Fibroblast of pulmonary artery (primary cell): ENCODE data around the gene DCLRE1C.

Experiments used
- DNase-seq: peaks from one replicate; pipeline ENCODE4 v3.0.0-alpha.2; 2010; ENCODE audit warnings: low read depth
- H3K4me3 ChIP-seq: replicated peaks from 2 replicates; pipeline ENCODE4 v1.5.1; 2011; ENCODE audit warnings: low read depth, mild to moderate bottlenecking, control low read depth, low read length, moderate library complexity
- CTCF ChIP-seq: IDR thresholded peaks from 2 replicates; pipeline ENCODE4 v1.5.1; 2011; ENCODE audit warnings: mild to moderate bottlenecking, control low read depth, low read length, inconsistent platforms; ENCODE audit errors: missing control alignments

Gene DCLRE1C

GRCh38 chr10:14971867-14972448, 18.1 kb upstream of the DCLRE1C start:
- peak; percentile 23 for DNase-seq
- no peak overlapping the region for H3K4me3 ChIP-seq
- TF ChIP-seq CTCF: peak; percentile 60

- H3K4me3 ChIP-seq: no peak overlapping the region
- no peak for TF ChIP-seq CTCF
- DNase-seq: no peak
Measured at GRCh38 chr10:14967897-14968296, 14.0 kb upstream of the DCLRE1C start.

GRCh38 chr10:14959221-14960057, 5.5 kb upstream of the DCLRE1C start, which contains the start of gene MEIG1:
Gene MEIG1, plus strand, starts transcription at chr10:14959388. Its CDS starts 7,081 bp downstream, at chr10:14966469.
- no peak for TF ChIP-seq CTCF
- H3K4me3 ChIP-seq: peak within 1 kb of the TSS; percentile 71

GRCh38 chr10:14958872-14959220, 5.0 kb upstream of the DCLRE1C start:
- H3K4me3 ChIP-seq: peak overlapping the region; percentile 71
- no peak for DNase-seq
- TF ChIP-seq CTCF: no peak

More at GRCh38 chr10:14959221-14960057, 5.5 kb upstream of the DCLRE1C start, which contains the start of gene MEIG1:
- DNase-seq: peak; percentile 95

- no peak overlapping the region for H3K4me3 ChIP-seq
- no peak for TF ChIP-seq CTCF
- DNase-seq: no peak
Measured at GRCh38 chr10:14954934-14955333, 1.0 kb upstream of the DCLRE1C start.

GRCh38 chr10:14953424-14954000, 384 bp downstream of the DCLRE1C start:
- peak overlapping the region; percentile 86 for H3K4me3 ChIP-seq
- TF ChIP-seq CTCF: peak; percentile 20
- peak; percentile 62 for DNase-seq
